ENCODE data around the gene ZMYND10.

The ZMYND10 gene

DNA sequence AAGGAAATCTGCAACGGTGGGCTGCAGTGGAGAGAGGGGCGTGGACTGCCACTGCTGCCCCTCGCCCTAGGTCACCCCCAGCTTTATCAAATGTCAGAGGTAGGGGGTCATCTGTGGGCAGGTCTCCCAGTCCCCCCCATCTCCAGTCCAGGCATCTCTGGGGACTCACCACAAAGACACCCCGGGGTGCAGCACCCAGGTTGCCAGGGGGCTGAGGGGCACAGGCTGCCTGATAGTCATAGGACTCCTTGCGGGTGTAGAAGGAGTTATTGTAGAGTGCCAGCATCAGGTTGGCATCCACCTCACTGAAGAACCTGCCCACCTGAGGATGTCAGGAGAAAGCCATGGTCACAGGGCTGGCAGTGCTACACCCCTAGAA is 20.3 kb upstream of the ZMYND10 start:
- Histone ChIP-seq H3K4me1 (peaks cover 5% of the 10 kb centered on the region), H3K4me3 (ENCODE audit: low read depth, low read length) (no peak overlapping the region), H3K36me3 (peaks cover 4% of the 10 kb centered on the region; the same call in 1 of the 2 replicates), H3K9me3 (no peaks in the 10 kb centered on the region), H3K27me3 (no peaks in the 10 kb centered on the region)
- DNase-seq: no peak
- TF ChIP-seq, protein P1, sequence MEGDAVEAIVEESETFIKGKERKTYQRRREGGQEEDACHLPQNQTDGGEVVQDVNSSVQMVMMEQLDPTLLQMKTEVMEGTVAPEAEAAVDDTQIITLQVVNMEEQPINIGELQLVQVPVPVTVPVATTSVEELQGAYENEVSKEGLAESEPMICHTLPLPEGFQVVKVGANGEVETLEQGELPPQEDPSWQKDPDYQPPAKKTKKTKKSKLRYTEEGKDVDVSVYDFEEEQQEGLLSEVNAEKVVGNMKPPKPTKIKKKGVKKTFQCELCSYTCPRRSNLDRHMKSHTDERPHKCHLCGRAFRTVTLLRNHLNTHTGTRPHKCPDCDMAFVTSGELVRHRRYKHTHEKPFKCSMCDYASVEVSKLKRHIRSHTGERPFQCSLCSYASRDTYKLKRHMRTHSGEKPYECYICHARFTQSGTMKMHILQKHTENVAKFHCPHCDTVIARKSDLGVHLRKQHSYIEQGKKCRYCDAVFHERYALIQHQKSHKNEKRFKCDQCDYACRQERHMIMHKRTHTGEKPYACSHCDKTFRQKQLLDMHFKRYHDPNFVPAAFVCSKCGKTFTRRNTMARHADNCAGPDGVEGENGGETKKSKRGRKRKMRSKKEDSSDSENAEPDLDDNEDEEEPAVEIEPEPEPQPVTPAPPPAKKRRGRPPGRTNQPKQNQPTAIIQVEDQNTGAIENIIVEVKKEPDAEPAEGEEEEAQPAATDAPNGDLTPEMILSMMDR (IDR thresholded peaks at IDR 0.05; ENCODE audit: low read depth, low read length): no peak

DNA sequence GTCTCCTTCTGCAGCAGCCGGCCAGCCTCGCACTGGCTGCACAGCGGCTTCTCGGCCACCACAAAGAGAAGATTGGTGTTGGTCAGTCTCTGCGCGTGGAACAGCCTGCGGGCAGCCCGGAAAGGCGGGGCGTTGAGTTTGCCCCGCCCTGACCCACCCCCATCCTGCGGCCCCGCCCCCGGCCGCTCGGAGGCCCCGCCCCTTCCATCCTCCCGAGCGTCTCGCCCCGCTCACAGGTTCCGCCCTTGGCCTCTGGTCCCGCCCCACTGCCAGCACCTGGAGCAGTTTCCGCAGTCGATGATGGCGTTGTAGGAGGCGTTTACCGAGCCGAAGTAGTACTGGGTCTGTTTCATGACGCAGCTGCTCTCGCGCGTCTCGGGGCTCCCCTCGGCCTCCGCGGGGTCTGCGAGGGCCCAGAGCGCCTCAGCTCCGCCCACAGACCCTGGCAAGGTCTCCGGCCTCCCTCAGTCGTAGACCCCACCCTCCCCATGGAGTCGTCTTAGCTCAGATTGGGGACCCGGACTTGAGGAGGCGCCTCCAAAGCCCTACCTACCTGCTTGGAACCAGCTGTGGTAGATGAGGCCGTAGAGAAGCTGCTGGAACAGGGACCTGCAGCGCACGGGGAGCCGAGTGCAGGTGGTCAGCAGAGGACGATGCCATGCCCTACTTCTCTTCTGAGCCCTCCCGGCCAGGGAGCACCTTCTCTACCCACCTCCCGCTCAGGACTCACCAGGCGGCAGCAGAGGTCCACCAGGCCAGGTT is 19.7 kb upstream of the ZMYND10 start:
- TF ChIP-seq, protein P1 (IDR thresholded peaks at IDR 0.05; ENCODE audit: low read depth, low read length): no peak
- H3K4me3 ChIP-seq (ENCODE audit: low read depth, low read length): no peak overlapping the region

DNA sequence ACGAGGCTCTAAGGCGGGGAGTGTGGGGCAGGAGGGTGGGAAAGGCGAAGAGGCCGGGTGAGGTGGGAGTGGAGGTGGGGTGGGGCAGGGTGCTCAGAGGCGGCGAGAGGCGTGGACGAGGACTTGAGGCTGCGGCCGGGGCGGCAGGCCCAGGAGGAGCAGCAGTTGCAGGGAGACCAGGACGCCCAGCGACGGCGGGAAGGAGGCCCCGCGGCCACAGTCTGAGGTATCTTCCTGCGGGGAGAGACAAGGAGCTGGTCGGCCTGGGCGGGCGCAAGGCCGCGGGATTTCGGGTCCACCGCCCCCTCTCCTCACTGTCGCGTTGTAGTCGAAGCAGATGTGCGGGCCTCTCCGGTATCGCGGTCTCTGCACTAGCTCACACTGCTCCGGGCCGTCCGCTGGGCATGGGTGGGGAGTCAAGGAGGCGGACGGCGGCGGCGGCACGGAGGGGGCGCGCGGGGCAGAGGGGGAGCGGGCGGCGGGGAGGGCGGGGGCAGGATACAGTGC is 19.1 kb upstream of the ZMYND10 start:
- peaks cover 3% of the 10 kb centered on the region; the same call in 1 of the 2 replicates for H3K36me3 ChIP-seq
- H3K27me3 ChIP-seq: no peaks in the 10 kb centered on the region
- no peaks in the 10 kb centered on the region for H3K9me3 ChIP-seq
- TF ChIP-seq, protein P1 (IDR thresholded peaks at IDR 0.05; ENCODE audit: low read depth, low read length): no peak
- no peak overlapping the region for H3K4me3 ChIP-seq (ENCODE audit: low read depth, low read length)
- H3K4me1 ChIP-seq: no peaks in the 10 kb centered on the region; the same call in 1 of the 2 replicates
- DNase-seq: no peak

More for the DNA sequence above, 19.7 kb upstream of the ZMYND10 start:
- Histone ChIP-seq H3K9me3 (no peaks in the 10 kb centered on the region), H3K4me1 (no peaks in the 10 kb centered on the region; the same call in 1 of the 2 replicates), H3K27me3 (no peaks in the 10 kb centered on the region), H3K36me3 (peaks cover 3% of the 10 kb centered on the region; the same call in 1 of the 2 replicates)
- DNase-seq: peak; percentile 40

DNA sequence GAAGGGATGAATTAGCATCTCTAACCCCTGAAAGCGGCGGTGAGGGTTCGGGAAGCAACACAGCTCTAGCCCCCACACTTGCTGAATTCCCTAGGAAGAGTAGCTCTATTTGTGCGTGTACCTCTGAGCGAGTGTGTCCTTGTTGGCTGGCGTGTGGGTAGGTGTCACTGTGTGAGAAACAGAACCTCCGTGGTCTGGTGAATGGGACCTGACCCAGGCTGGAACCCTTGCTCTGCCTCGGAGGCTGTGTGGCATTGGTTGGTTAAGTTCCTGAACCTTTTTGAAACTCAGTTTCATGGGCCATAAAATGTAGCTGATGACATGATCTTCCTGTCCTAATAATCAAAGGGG is 14.2 kb upstream of the ZMYND10 start:
- no peak for DNase-seq
- Histone ChIP-seq H3K9me3 (no peaks in the 10 kb centered on the region), H3K36me3 (peaks cover 6% of the 10 kb centered on the region), H3K4me1 (no peaks in the 10 kb centered on the region), H3K4me3 (ENCODE audit: low read depth, low read length) (peak overlapping the region; percentile 78), H3K27me3 (no peaks in the 10 kb centered on the region)
- TF ChIP-seq, protein P1 (IDR thresholded peaks at IDR 0.05; ENCODE audit: low read depth, low read length): no peak

DNA sequence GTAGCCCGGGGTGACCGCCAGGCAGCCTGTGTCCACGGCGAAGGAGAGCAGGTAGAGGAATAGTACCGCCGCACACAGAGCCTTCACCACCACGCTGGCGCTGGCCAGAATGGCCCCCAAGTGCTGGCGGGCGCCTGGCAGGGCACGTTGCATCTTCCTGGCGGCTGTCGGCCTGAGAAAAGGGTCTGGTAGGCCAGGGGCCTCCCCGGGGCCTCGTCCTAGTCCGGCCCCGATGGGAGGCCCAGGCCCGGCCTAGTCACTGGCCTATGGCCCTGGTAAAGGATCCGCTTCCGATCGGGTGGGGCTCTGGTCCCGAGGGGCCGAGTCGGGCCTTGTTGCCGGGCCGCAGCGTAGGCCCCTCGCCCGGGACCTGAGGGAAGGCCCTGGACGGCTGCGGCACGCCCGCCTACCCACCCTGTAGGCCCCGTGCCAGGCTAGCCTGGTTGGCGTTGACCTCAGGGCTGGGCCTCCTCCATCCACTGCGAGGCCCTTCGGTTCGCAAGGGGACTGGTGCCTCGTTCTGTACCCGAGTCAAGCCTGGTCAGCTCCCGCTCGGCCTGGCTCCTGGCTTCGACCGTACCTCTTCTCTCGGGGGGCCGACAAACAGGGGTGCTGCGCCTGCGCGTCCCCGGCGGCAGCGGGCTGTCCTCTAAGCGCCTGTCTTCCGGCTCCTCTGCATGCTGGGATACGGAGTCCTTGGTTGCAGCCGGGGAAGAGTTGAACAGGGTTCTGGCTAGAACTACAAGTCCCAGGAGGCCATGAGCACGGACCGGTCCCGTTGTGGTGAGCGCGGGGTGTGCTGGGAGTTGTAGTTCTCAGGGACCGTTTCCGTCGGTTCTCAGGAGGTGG is 13.6 kb upstream of the ZMYND10 start, which contains the start of gene TMEM115:
Gene TMEM115 (minus strand): TSS at position 611 of the 849 bp plus-strand sequence. CDS start 458 bp downstream, at position 153.
- DNase-seq: peak; percentile 93
- Histone ChIP-seq H3K36me3 (peaks cover 12% of the 10 kb centered on the region), H3K4me1 (no peaks in the 10 kb centered on the region)

More for the DNA sequence above, 13.6 kb upstream of the ZMYND10 start, which contains the start of gene TMEM115:
- TF ChIP-seq, protein P1 (IDR thresholded peaks at IDR 0.05; ENCODE audit: low read depth, low read length): no peak
- H3K27me3 ChIP-seq: no peaks in the 10 kb centered on the region
- no peaks in the 10 kb centered on the region for H3K9me3 ChIP-seq
- H3K4me3 ChIP-seq (ENCODE audit: low read depth, low read length): peak within 1 kb of the TSS; percentile 78

Measured in BE2C (cell line).